Activated naive CD8-positive, alpha-beta T cell (primary cell): ENCODE data around the gene SNX20.

Experiments
- H3K27ac Mint-ChIP-seq: one replicate; pipeline ENCODE4 v1.8.0; 2021; ENCODE audit warnings: mixed read lengths
- H3K27me3 Mint-ChIP-seq: one replicate; pipeline ENCODE4 v1.8.0; 2021; ENCODE audit warnings: mixed read lengths
- H3K36me3 Mint-ChIP-seq: one replicate; pipeline ENCODE4 v1.8.0; 2021; ENCODE audit warnings: mixed read lengths
- H3K4me1 Mint-ChIP-seq: one replicate; pipeline ENCODE4 v1.8.0; 2021; ENCODE audit warnings: low read depth, mixed read lengths
- H3K4me3 Mint-ChIP-seq: one replicate; pipeline ENCODE4 v1.8.0; 2021; ENCODE audit warnings: mild to moderate bottlenecking, mixed read lengths
- H3K9me3 Mint-ChIP-seq: one replicate; pipeline ENCODE4 v1.8.0; 2021; ENCODE audit warnings: low read depth, mixed read lengths

Gene SNX20, protein sequence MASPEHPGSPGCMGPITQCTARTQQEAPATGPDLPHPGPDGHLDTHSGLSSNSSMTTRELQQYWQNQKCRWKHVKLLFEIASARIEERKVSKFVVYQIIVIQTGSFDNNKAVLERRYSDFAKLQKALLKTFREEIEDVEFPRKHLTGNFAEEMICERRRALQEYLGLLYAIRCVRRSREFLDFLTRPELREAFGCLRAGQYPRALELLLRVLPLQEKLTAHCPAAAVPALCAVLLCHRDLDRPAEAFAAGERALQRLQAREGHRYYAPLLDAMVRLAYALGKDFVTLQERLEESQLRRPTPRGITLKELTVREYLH

DNA sequence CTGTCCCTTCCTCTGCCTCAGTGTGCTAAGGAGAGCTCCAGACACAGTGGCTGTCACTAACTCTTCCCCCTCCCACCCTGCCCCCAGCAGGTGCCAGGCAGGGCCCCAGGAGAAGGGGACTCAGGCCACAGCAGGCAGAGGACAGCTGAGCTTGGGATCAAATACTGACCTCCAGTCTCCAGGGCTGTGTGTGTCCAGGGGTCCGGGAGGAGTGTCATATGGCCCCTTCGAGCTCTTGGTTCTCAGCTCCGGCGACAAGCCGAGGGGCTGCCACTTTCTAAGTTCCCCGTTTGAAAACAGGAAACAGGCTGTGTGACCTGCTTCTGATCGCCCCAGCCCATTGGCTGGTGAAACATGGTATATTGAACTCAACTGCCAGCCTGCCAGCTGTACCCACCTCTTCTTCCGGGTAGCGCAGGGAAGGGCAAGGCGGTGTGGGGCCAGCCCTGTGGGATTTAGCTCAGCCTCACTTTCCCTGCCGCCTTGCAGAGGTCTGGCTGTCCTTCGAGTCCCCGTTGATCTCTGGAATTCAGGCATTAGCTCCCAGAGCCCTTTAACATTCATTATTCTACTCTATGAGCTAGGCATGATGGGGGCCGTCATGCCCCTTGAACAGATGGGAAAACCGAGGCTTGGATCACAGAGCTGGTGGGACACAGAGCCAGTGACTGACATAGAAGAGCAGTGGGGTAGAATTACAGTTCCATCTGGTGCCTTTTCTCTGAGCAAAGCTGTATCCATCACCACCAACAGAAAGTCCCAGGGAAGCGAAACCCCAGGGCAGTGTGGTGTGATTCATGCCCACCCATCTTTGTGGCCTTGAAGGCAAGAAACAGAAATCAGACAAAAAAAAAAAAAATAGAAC is at the start of gene SNX20:
Gene SNX20, minus strand, starts transcription at position 292 of the 865 bp plus-strand sequence. CDS start 3,786 bp downstream, outside the sequence.
- Mint-ChIP-seq H3K4me3 (peak within 1 kb of the TSS; percentile 87), H3K4me1 (peaks cover 84% of the 10 kb centered on the region), H3K27ac (peak within 1 kb of the TSS; percentile 94), H3K27me3 (no peaks in the 10 kb centered on the region), H3K36me3 (peaks cover 6% of the 10 kb centered on the region), H3K9me3 (no peaks in the 10 kb centered on the region)

DNA sequence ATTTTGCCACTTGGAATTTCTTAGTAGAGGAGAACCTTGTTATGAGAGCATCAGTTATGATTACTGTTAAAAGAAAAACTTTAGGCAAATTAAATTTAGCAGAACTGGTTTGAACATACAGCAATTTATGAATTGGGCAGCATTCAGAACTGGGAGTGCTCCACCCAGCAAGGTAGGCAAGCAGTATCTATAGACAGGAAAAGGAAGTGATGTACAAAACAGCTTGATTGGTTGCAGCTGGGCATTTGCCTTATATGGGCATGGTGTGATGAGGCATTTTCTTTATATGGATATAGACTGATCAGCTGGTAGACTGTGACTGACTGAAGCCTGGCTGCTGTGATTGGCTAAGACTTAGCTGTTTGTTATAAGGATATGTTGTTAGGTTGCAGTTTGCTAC is 43.2 kb upstream of the SNX20 start:
- Mint-ChIP-seq H3K9me3 (peaks cover 8% of the 10 kb centered on the region), H3K4me3 (no peak overlapping the region), H3K27ac (no peak overlapping the region), H3K27me3 (no peaks in the 10 kb centered on the region), H3K36me3 (peaks cover 9% of the 10 kb centered on the region), H3K4me1 (peaks cover 25% of the 10 kb centered on the region)

DNA sequence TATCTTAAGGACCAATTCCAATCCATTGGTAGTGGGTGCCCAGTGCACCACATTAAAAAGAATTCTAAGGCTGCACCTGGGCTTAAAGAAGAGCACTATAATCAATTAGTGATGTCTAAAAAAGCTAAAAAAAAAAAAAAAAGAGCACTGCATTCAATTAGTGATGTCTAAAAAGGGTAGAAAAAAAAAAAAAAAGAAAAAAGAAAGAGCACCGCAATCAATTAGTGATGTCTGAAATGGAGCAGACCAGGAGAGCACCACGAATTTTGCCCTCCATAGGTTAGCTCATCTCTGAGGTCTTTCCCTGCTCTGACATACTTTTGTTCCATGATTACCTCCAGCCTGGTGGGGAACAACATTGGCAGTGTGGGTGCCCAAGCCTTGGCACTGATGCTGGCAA is 41.8 kb upstream of the SNX20 start:
- Mint-ChIP-seq H3K4me1 (peaks cover 31% of the 10 kb centered on the region), H3K27ac (no peak overlapping the region), H3K4me3 (no peak overlapping the region), H3K27me3 (no peaks in the 10 kb centered on the region), H3K9me3 (peaks cover 8% of the 10 kb centered on the region), H3K36me3 (peaks cover 9% of the 10 kb centered on the region)

DNA sequence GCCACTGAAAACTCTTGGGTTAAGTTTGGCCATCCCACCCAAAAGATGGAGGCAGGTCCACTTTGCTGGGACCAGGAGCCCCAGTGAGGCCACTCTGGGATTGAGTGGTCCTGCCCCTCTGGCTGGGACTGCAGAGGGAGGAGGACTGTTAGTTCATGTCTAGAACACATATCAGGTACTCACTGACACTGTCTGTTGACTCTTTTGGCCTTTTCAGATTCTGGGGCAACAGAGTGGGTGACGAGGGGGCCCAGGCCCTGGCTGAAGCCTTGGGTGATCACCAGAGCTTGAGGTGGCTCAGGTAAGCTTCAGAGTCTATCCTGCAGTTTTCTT is 41.3 kb upstream of the SNX20 start:
- peaks cover 8% of the 10 kb centered on the region for H3K9me3 Mint-ChIP-seq
- H3K4me1 Mint-ChIP-seq = peaks cover 32% of the 10 kb centered on the region
- H3K4me3 Mint-ChIP-seq = no peak overlapping the region
- peaks cover 9% of the 10 kb centered on the region for H3K36me3 Mint-ChIP-seq
- H3K27ac Mint-ChIP-seq = no peak overlapping the region
- H3K27me3 Mint-ChIP-seq = no peaks in the 10 kb centered on the region

DNA sequence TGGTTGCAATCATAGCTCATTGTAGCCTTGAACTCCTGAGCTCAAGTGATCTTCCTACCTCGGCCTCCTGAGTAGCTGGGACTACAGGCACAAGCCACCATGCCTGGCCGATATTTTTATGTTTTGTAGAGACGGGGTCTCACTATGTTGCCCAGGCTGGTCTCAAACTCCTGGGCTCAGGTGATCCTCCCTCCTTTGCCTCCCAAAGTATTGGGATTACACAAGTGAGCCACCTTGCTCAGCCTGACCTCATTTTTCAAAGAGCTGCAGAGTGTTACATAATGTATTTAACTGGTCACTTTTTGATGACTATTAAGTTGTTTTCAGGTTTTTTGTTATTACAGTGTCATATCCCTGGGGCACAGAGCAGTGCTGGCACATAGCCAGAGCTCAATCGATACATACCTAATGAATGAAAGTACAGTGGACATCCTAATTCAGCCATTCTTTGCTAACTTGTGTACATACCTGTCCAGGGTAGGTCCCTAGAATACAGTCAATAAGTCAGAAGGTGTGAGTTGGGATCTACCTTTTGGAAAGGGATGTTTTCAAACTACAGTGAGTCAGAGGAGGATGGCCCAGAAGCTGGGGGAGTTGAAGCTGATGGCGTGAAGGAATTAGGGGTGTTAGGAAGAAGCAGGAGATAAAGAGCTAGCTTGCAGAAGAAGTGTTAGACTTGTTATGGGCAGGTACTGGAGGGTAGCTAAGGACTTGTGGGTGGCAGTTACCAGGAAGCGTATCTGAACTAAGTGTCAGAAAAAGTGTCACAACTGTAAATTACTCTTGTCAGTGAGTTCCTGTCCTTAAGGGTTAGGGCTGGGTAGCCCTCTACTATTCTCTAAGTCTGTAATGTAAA is 40.7 kb upstream of the SNX20 start:
- Mint-ChIP-seq H3K27me3 (no peaks in the 10 kb centered on the region), H3K36me3 (peaks cover 9% of the 10 kb centered on the region), H3K27ac (no peak overlapping the region), H3K9me3 (peaks cover 8% of the 10 kb centered on the region), H3K4me3 (peak overlapping the region; percentile 4), H3K4me1 (peaks cover 35% of the 10 kb centered on the region)

DNA sequence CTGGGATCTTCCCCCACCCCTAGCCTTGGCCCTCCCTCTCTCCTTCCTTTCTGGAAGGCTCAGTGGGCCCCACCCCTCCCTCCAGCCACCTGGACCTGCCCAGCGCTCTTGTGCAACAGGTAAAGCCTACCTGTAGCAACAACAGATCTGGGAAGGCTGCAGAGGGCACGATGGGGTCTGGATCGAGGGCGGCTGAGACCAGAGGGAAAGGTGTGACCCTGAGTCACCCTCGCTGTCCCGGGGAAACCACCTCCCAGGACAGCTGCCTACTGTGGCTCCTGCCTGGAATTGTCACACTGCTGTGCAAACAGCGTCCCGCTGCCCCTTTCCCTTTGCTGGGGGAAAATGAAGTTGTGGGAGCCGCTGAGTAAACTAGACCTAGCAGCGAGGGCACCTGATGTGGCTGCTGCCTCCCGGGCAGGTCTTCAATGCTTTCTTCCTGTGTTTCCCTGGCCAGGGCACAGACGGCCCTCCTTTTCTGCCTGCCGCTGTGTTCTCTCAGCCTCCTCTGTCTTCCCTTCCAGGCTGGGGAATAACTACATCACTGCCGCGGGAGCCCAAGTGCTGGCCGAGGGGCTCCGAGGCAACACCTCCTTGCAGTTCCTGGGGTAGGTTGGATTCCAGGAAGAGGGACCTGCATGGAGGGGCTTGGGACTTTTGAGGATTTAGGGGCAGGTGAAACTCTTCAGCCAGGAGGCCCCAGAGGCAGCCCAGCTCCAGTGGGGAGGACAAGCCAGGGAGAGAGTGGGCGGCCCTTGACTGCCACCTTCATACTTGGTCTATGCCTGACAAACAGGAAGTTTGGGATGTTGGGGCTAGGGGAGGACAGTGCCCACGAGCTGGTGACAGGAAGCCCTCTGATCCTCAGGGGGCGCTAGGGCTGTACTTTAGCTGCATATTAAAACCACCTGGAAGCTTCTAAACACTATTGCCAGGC is 38.6 kb upstream of the SNX20 start:
- Mint-ChIP-seq H3K9me3 (peaks cover 8% of the 10 kb centered on the region), H3K4me1 (peaks cover 35% of the 10 kb centered on the region), H3K4me3 (no peak overlapping the region), H3K36me3 (peaks cover 9% of the 10 kb centered on the region), H3K27ac (peak overlapping the region; percentile 34), H3K27me3 (no peaks in the 10 kb centered on the region)

DNA sequence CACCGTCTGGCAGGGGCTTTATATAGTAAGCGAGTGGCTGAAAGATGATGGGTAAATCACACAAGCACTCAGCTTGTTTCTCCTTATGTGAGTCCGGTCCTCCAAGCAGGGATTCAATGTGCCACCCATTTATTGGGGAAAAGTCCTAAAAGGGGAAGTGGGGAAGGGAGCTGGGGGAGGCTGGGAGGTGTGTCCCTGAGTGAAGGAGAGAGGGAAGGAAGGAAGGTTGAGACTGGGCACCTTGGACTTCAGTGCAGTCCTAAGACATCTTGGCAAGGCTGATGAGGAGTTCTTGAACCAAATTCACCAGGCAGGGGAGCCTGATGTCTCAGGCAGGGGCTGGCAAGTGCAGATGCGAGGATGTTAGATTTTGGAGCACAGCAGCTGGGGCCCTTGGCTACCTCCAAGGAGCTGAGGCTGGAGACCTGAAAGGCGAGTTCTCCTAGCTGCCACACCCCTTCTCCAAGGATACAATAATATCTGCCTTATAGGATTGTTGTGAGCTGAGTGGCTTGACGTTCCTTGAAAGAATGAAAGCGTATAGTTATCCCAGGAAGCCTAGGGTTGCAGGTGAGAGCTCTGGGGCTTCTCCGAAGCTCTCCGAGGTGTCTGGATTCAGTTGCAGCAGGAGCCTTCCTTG is 37.8 kb upstream of the SNX20 start:
- H3K27me3 Mint-ChIP-seq = no peaks in the 10 kb centered on the region
- peaks cover 1% of the 10 kb centered on the region for H3K9me3 Mint-ChIP-seq
- H3K27ac Mint-ChIP-seq = no peak overlapping the region
- peaks cover 2% of the 10 kb centered on the region for H3K36me3 Mint-ChIP-seq
- H3K4me3 Mint-ChIP-seq = no peak overlapping the region
- H3K4me1 Mint-ChIP-seq = peaks cover 35% of the 10 kb centered on the region

DNA sequence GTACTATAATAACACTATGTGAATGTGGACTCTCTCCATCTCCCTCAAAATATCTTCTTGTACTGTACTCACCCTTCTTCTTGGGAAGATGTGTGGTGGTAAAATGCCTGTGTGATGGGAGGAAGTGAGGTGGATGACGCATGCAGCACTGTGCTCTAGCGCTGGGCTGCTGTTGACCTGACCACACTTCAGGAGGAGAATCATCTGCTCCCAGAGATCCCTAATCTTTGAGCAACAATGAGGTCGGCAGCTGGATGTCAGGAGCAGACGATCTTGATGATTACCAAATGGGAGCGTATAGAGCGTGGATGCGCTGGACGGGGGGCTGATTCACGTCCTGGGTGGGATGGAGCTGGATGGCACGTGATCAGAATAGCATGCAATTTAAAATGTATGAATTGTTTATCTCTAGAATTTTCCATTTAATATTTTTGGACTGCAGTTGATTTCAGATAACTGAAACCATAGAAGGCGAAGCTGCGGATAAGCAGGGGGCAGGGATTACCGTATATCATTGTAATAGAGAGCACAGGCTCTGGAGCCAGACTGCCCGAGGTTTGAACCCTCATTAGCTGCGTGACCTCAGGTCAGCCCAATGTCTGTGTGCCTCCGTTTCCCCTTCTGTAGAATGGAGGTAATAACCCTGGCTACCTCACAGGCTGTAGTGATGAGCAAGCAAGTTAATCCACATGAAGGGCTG is 37.1 kb upstream of the SNX20 start:
- H3K27ac Mint-ChIP-seq = no peak overlapping the region
- no peaks in the 10 kb centered on the region for H3K27me3 Mint-ChIP-seq
- H3K36me3 Mint-ChIP-seq = no peaks in the 10 kb centered on the region
- no peak overlapping the region for H3K4me3 Mint-ChIP-seq
- H3K4me1 Mint-ChIP-seq = peaks cover 34% of the 10 kb centered on the region
- no peaks in the 10 kb centered on the region for H3K9me3 Mint-ChIP-seq

DNA sequence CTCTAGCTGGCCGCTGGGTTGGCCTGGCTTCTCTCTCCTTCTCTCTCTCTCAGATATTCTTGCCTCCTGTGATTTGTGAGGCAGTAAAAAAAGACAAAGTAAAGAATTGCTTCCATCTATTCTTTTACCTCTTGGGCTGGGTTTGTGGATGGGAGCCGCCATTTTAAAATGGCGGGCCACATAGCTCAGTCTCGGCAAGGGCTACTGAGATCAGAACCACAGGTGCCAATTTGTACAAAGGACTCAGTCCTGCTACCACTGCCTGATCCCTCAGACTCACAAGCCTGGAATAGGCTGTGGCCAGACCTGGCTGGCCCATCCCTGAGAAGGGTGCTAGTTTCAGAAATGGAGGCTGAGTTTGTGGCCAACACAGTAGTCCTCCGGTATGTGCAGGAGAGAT is 36.4 kb upstream of the SNX20 start:
- H3K4me1 Mint-ChIP-seq = peaks cover 29% of the 10 kb centered on the region

DNA sequence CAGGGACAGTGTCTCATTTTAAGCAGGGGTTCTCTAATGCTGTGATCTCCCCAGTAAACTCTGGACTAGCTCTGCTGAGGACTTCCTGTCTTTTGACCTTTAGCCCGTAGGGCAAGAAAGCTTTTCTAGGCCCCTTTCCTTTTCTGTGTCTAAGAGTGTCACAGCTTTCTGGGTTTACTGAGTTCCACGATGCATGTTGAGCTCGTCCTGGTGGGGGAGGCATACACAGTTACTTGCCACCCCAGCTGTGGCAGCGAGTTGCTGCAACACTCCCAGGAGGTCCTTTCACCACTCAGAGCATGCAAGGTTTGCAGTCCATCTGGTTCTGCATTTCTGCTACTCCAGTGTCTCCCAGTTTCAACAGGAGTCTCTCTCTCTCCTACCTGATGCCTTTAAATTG is 36.0 kb upstream of the SNX20 start:
- H3K4me1 Mint-ChIP-seq = peaks cover 26% of the 10 kb centered on the region
- no peak overlapping the region for H3K27ac Mint-ChIP-seq
- no peaks in the 10 kb centered on the region for H3K9me3 Mint-ChIP-seq
- H3K4me3 Mint-ChIP-seq = no peak overlapping the region
- no peaks in the 10 kb centered on the region for H3K27me3 Mint-ChIP-seq
- no peaks in the 10 kb centered on the region for H3K36me3 Mint-ChIP-seq

More for the DNA sequence above, 36.4 kb upstream of the SNX20 start:
- Mint-ChIP-seq H3K4me3 (no peak overlapping the region), H3K36me3 (no peaks in the 10 kb centered on the region), H3K27me3 (no peaks in the 10 kb centered on the region), H3K9me3 (no peaks in the 10 kb centered on the region), H3K27ac (peak overlapping the region; percentile 16)

DNA sequence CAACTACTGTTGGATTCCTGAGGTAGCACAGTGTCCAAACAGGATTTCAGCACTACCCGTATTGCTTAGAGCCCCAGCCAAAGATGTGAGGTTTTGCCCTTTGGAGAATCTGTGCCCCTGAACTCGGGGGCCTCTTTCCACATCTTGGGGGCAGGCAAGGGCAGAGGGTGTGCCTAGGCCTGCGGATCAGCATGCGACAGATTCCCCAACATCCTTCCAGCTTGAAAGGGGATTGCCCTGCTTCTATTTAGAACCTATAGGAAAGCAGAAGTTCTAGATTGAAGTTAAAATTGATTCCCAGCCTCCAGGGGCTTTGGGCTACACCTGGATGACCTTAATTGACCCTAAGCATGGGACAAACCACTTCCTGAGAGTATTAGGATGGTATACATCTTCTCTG is 31.8 kb upstream of the SNX20 start:
- no peak overlapping the region for H3K27ac Mint-ChIP-seq
- H3K27me3 Mint-ChIP-seq = no peaks in the 10 kb centered on the region
- H3K4me1 Mint-ChIP-seq = peaks cover 28% of the 10 kb centered on the region
- H3K36me3 Mint-ChIP-seq = no peaks in the 10 kb centered on the region
- H3K4me3 Mint-ChIP-seq = no peak overlapping the region
- H3K9me3 Mint-ChIP-seq = no peaks in the 10 kb centered on the region

DNA sequence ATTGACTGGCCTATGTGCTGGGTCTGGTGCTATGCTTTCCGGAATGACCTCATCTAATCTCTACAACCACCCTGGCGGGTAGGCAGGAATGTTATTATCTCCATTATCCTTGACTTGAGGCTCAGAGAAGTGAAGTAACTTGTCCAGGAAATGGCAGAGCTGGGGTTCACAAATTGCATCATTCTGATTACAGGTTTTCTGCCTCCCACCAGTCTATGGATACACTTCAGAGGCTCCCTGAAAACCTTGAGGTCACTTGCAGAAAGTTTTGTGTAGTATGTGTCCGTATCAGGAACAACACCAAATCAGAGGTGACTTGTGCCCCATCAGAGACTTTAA is 31.4 kb upstream of the SNX20 start:
- H3K27me3 Mint-ChIP-seq = no peaks in the 10 kb centered on the region
- H3K4me3 Mint-ChIP-seq = no peak overlapping the region
- no peaks in the 10 kb centered on the region for H3K9me3 Mint-ChIP-seq
- H3K27ac Mint-ChIP-seq = no peak overlapping the region
- no peaks in the 10 kb centered on the region for H3K36me3 Mint-ChIP-seq
- H3K4me1 Mint-ChIP-seq = peaks cover 32% of the 10 kb centered on the region

DNA sequence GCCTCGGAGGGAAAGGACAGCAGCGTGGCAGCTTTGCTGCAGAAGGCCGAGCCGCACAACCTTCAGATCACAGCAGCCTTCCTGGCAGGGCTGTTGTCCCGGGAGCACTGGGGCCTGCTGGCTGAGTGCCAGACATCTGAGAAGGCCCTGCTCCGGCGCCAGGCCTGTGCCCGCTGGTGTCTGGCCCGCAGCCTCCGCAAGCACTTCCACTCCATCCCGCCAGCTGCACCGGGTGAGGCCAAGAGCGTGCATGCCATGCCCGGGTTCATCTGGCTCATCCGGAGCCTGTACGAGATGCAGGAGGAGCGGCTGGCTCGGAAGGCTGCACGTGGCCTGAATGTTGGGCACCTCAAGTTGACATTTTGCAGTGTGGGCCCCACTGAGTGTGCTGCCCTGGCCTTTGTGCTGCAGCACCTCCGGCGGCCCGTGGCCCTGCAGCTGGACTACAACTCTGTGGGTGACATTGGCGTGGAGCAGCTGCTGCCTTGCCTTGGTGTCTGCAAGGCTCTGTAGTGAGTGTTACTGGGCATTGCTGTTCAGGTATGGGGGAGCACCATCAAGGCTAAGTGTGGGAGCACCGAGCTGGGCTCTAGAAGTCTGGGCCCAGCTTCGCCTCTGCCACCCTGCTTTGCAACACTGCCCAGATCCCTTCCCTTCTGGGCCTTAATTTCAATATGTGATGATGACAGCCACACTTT is 30.9 kb upstream of the SNX20 start:
- H3K4me1 Mint-ChIP-seq = peaks cover 32% of the 10 kb centered on the region
- H3K4me3 Mint-ChIP-seq = no peak overlapping the region

More for the DNA sequence above, 30.9 kb upstream of the SNX20 start:
- no peak overlapping the region for H3K27ac Mint-ChIP-seq
- no peaks in the 10 kb centered on the region for H3K36me3 Mint-ChIP-seq
- no peaks in the 10 kb centered on the region for H3K27me3 Mint-ChIP-seq
- no peaks in the 10 kb centered on the region for H3K9me3 Mint-ChIP-seq
